ENCODE results near the gene PRR5L. TPM values are rescaled to one million over a fixed set of nuclear protein-coding genes. Genes with fewer than 3 reads are reported as not detected.
A peak's percentile ranks its signal among the peaks of the same experiment; 100 is the strongest.

The PRR5L gene
- total RNA-seq, 1 donor from 2014 or later: 122 TPM

- no peak for TF ChIP-seq CTCF (IDR thresholded peaks at IDR 0.05; ENCODE audit: unreplicated experiment)
- peaks cover 35% of the 10 kb centered on the region for H3K4me1 Mint-ChIP-seq (ENCODE audit: unreplicated experiment)
- DNase-seq (ENCODE audit: low spot score): no peak
- H3K27ac Mint-ChIP-seq (ENCODE audit: unreplicated experiment): no peak overlapping the region
- H3K4me3 Mint-ChIP-seq (ENCODE audit: unreplicated experiment): peak overlapping the region; percentile 21
- no peaks in the 10 kb centered on the region for H3K9me3 Mint-ChIP-seq (ENCODE audit: unreplicated experiment)
- peaks cover 7% of the 10 kb centered on the region for H3K36me3 Mint-ChIP-seq (ENCODE audit: low read depth, unreplicated experiment)
- peaks cover 13% of the 10 kb centered on the region for H3K27me3 Mint-ChIP-seq (ENCODE audit: unreplicated experiment)
Observed at GRCh38 chr11:36373016-36374010, 77.2 kb downstream of the PRR5L start.

- peaks cover 18% of the 10 kb centered on the region for H3K36me3 Mint-ChIP-seq (ENCODE audit: low read depth, unreplicated experiment)
- H3K4me1 Mint-ChIP-seq (ENCODE audit: unreplicated experiment): peaks cover 45% of the 10 kb centered on the region
- TF ChIP-seq CTCF (IDR thresholded peaks at IDR 0.05; ENCODE audit: unreplicated experiment): no peak
- no peaks in the 10 kb centered on the region for H3K9me3 Mint-ChIP-seq (ENCODE audit: unreplicated experiment)
- peaks cover 12% of the 10 kb centered on the region for H3K27me3 Mint-ChIP-seq (ENCODE audit: unreplicated experiment)
- H3K4me3 Mint-ChIP-seq (ENCODE audit: unreplicated experiment): peak overlapping the region; percentile 31
- no peak for DNase-seq (ENCODE audit: low spot score)
- H3K27ac Mint-ChIP-seq (ENCODE audit: unreplicated experiment): peak overlapping the region; percentile 13
Observed at GRCh38 chr11:36374726-36375125, 78.6 kb downstream of the PRR5L start.

- TF ChIP-seq CTCF (IDR thresholded peaks at IDR 0.05; ENCODE audit: unreplicated experiment): no peak
- H3K27me3 Mint-ChIP-seq (ENCODE audit: unreplicated experiment): peaks cover 12% of the 10 kb centered on the region
- no peak for DNase-seq (ENCODE audit: low spot score)
- peak overlapping the region; percentile 93 for H3K27ac Mint-ChIP-seq (ENCODE audit: unreplicated experiment)
- H3K9me3 Mint-ChIP-seq (ENCODE audit: unreplicated experiment): no peaks in the 10 kb centered on the region
- H3K36me3 Mint-ChIP-seq (ENCODE audit: low read depth, unreplicated experiment): peaks cover 26% of the 10 kb centered on the region
- H3K4me3 Mint-ChIP-seq (ENCODE audit: unreplicated experiment): peak overlapping the region; percentile 100
- H3K4me1 Mint-ChIP-seq (ENCODE audit: unreplicated experiment): peaks cover 52% of the 10 kb centered on the region
Observed at GRCh38 chr11:36375353-36376008, 79.4 kb downstream of the PRR5L start.

GRCh38 chr11:36376009-36376887 lies 80.2 kb downstream of the PRR5L start:
- peaks cover 12% of the 10 kb centered on the region for H3K27me3 Mint-ChIP-seq (ENCODE audit: unreplicated experiment)
- H3K9me3 Mint-ChIP-seq (ENCODE audit: unreplicated experiment): no peaks in the 10 kb centered on the region
- peak overlapping the region; percentile 93 for H3K27ac Mint-ChIP-seq (ENCODE audit: unreplicated experiment)
- TF ChIP-seq CTCF (IDR thresholded peaks at IDR 0.05; ENCODE audit: unreplicated experiment): no peak
- peaks cover 32% of the 10 kb centered on the region for H3K36me3 Mint-ChIP-seq (ENCODE audit: low read depth, unreplicated experiment)
- H3K4me3 Mint-ChIP-seq (ENCODE audit: unreplicated experiment): peak overlapping the region; percentile 100
- peak; percentile 74 for DNase-seq (ENCODE audit: low spot score)
- peaks cover 59% of the 10 kb centered on the region for H3K4me1 Mint-ChIP-seq (ENCODE audit: unreplicated experiment)
